Uterus (tissue), 4 donors: Measurements from ENCODE around the gene VASP. TPM values are rescaled to one million over a fixed set of nuclear protein-coding genes. Genes with fewer than 3 reads are reported as not detected.

Experiments
- DNase-seq, 2 donors: peaks; one replicate each; pipeline ENCODE4 v3.0.0-alpha.2; 2019 to 2020
- H3K27ac ChIP-seq, 2 donors: fragments of 200-600 bp; sonication (generic); 1 replicate in 1 of 2; 2 replicates in 1 of 2; pipeline ENCODE4 v1.5.1; 2016 to 2018
- H3K27me3 ChIP-seq, 2 donors: fragments of 200-600 bp; sonication (generic); one replicate each; pipeline ENCODE4 v1.5.1; 2018 to 2019; ENCODE audit warnings: control low read depth in 1 of 2
- H3K36me3 ChIP-seq, 2 donors: fragments of 200-600 bp; sonication (generic); one replicate each; pipeline ENCODE4 v1.5.1; 2019; ENCODE audit warnings: control low read depth in 1 of 2
- H3K4me1 ChIP-seq, 2 donors: fragments of 200-600 bp; sonication (generic); one replicate each; pipeline ENCODE4 v1.5.1; 2018 to 2019; ENCODE audit warnings: control low read depth in 1 of 2
- H3K4me3 ChIP-seq, 2 donors: fragments of 200-600 bp; sonication (generic); 1 replicate in 1 of 2; 2 replicates in 1 of 2; pipeline ENCODE4 v1.5.1; 2018 to 2019; ENCODE audit warnings: mild to moderate bottlenecking in 1 of 2
- H3K9me3 ChIP-seq, 2 donors: fragments of 200-600 bp; sonication (generic); one replicate each; pipeline ENCODE4 v1.5.1; 2019; ENCODE audit warnings: control low read depth in 1 of 2
- CTCF ChIP-seq, 4 experiments: fragments of 200-600 bp in 2 of 4; fragments of 450-650 bp in 2 of 4; sonication (generic) in 2 of 4; IDR thresholded peaks; one replicate each; pipeline ENCODE4 v1.5.1; 2016 to 2019; ENCODE audit warnings: antibody characterized with exemption in 4 of 4, mild to moderate bottlenecking in 2 of 4, moderate library complexity in 1 of 4
- POLR2A ChIP-seq, 2 donors: fragments of 450-650 bp; IDR thresholded peaks; one replicate each; pipeline ENCODE4 v1.6.1; 2016; ENCODE audit warnings: antibody characterized with exemption in 2 of 2, mild to moderate bottlenecking in 1 of 2, moderate library complexity in 1 of 2
- intact Hi-C: fragments of 100-400 bp; cut with DNase I; formaldehyde crosslinking; loops from one replicate; pipeline ENCODE4 v1.15.1; 2023; ENCODE audit warnings: low total_unique reads
- total RNA-seq, 4 donors: library from RNA; depleted of rRNA in 3 of 4; stranded (reverse); fragments of >200 nt in 3 of 4; gene quantifications; one replicate each; pipeline versions ENCODE4 v1.1.0 to v1.2.4, GENCODE V29; 2014 to 2023
- donor health status: DM: yes; HTN: yes; CAD: no.

VASP gene
- total RNA-seq, 4 donors from 2014 or later, result 21.5 to 157 (median 38.3) TPM

GRCh38 chr19:45542234-45542668 lies 35.0 kb downstream of the VASP start:
- Histone ChIP-seq H3K4me1 (no peaks in the 10 kb centered on the region), H3K4me3 (no peak overlapping the region), H3K27me3 (no peaks in the 10 kb centered on the region), H3K9me3 (no peaks in the 10 kb centered on the region), H3K27ac (no peak overlapping the region), H3K36me3 (no peaks in the 10 kb centered on the region)
- intact Hi-C loops, result no loop called here
- DNase-seq, result no peak
- TF ChIP-seq POLR2A (IDR thresholded peaks at IDR 0.05), result no peak
- TF ChIP-seq CTCF (IDR thresholded peaks at IDR 0.05), result no peak

DNA sequence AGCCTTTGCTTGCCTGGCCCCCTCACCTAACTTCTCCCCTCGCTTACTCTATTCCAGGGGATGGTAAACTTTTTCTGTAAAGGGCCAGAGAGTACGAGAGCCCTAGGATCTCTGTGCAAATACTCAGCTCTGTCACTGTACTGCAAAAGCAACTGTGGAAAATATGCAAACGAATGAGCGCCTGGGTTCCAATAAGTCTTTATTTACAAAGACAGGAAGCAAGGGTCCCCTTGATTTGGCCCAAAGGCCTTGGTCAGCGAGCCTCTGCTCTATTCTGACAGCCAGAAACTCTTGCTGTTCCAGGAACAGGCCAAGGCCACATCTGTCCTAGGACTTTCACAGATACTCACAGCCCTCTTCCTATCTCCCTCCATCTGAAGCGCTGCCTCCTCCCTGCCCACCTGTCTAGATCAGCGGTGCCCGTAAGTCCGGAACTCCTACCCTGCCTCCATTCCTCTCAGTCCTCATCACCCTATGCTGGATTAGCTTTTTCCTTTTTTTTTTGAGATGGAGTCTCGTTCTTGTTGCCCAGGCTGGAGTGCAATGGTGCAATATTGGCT lies 40.0 kb downstream of the VASP start:
- Histone ChIP-seq H3K27ac (no peak overlapping the region), H3K36me3 (no peaks in the 10 kb centered on the region)
- intact Hi-C loops, result no loop called here

GRCh38 chr19:45547965-45548609 lies 40.8 kb downstream of the VASP start:
- intact Hi-C loops, result no loop called here
- no peak overlapping the region for H3K27ac ChIP-seq
- no peak for DNase-seq

More for the DNA sequence above, 40.0 kb downstream of the VASP start:
- TF ChIP-seq POLR2A (IDR thresholded peaks at IDR 0.05) (no peak), CTCF (IDR thresholded peaks at IDR 0.05) (no peak)
- H3K27me3 ChIP-seq, result no peaks in the 10 kb centered on the region
- no peak for DNase-seq
- no peaks in the 10 kb centered on the region for H3K9me3 ChIP-seq
- no peak overlapping the region for H3K4me3 ChIP-seq
- H3K4me1 ChIP-seq, result no peaks in the 10 kb centered on the region

GRCh38 chr19:45553464-45553863 lies 46.2 kb downstream of the VASP start:
- no peak overlapping the region for H3K4me3 ChIP-seq
- H3K27me3 ChIP-seq, result no peaks in the 10 kb centered on the region
- no peaks in the 10 kb centered on the region for H3K4me1 ChIP-seq
- H3K27ac ChIP-seq, result no peak overlapping the region
- TF ChIP-seq CTCF (IDR thresholded peaks at IDR 0.05), result no peak
- no peak for TF ChIP-seq POLR2A (IDR thresholded peaks at IDR 0.05)
- intact Hi-C loops, result no loop called here
- DNase-seq, result no peak
- H3K36me3 ChIP-seq, result no peaks in the 10 kb centered on the region
- no peaks in the 10 kb centered on the region for H3K9me3 ChIP-seq

More at GRCh38 chr19:45547965-45548609, 40.8 kb downstream of the VASP start:
- no peaks in the 10 kb centered on the region for H3K27me3 ChIP-seq
- H3K9me3 ChIP-seq, result no peaks in the 10 kb centered on the region
- TF ChIP-seq POLR2A (IDR thresholded peaks at IDR 0.05) (no peak), CTCF (IDR thresholded peaks at IDR 0.05) (no peak)
- H3K36me3 ChIP-seq, result no peaks in the 10 kb centered on the region
- H3K4me1 ChIP-seq, result no peaks in the 10 kb centered on the region
- no peak overlapping the region for H3K4me3 ChIP-seq

- no peak for TF ChIP-seq POLR2A (IDR thresholded peaks at IDR 0.05)
- no peak for TF ChIP-seq CTCF (IDR thresholded peaks at IDR 0.05)
- H3K27me3 ChIP-seq, result no peaks in the 10 kb centered on the region
- intact Hi-C loops, result no loop called here
- H3K27ac ChIP-seq, result no peak overlapping the region
- no peaks in the 10 kb centered on the region for H3K36me3 ChIP-seq
- no peaks in the 10 kb centered on the region for H3K4me1 ChIP-seq
- no peak overlapping the region for H3K4me3 ChIP-seq
- no peaks in the 10 kb centered on the region for H3K9me3 ChIP-seq
- no peak for DNase-seq
Measured at GRCh38 chr19:45554481-45554880, 47.2 kb downstream of the VASP start.
